CD4-positive, alpha-beta T cell (primary cell): ENCODE data around the gene BTLA. TPM values are rescaled to one million over a fixed set of nuclear protein-coding genes. Genes with fewer than 3 reads are reported as not detected.
A peak's percentile ranks its signal among the peaks of the same experiment; 100 is the strongest.

Source experiments
- ATAC-seq: fragments of 200-7000 bp; cut with Tn5 transposase; one replicate; pipeline ENCODE4 v1.10.0; 2022; ENCODE audit warnings: mild to moderate bottlenecking; ENCODE audit not compliant: poor library complexity
- CTCF ChIA-PET: fragments of 350-600 bp; sonication (Branson Sonifier 250); formaldehyde crosslinking; loops from one replicate; lab custom pipeline; 2021; ENCODE audit warnings: antibody characterized with exemption, inconsistent platforms; lab: Charles Lee
- POLR2A ChIA-PET: fragments of 350-600 bp; sonication (Branson Sonifier 250); formaldehyde crosslinking; loops from one replicate; lab custom pipeline; 2021; ENCODE audit warnings: antibody characterized with exemption, inconsistent platforms; lab: Charles Lee
- DNase-seq, 14 experiments: peaks; one replicate each; pipeline ENCODE4 v3.0.0-alpha.2; 2013 to 2020; ENCODE audit warnings: mixed read lengths in 2 of 14
- H3K27ac ChIP-seq, 2 donors: one replicate each; pipeline versions ENCODE4 v1.5.1 to v1.7.0; 2013; ENCODE audit warnings: low read length in 2 of 2, low read depth in 1 of 2, mild to moderate bottlenecking in 1 of 2
- H3K27me3 ChIP-seq, 2 experiments: 1 replicate in 1 of 2; 2 replicates in 1 of 2; pipeline versions ENCODE4 v1.6.1 to v1.7.0; 2013; ENCODE audit warnings: low read length in 2 of 2, control low read depth in 1 of 2, mild to moderate bottlenecking in 1 of 2, moderate library complexity in 1 of 2; ENCODE audit not compliant: insufficient read depth in 2 of 2, control insufficient read depth in 1 of 2
- H3K36me3 ChIP-seq: one replicate; pipeline ENCODE4 v1.6.1; 2013; ENCODE audit warnings: low read length, control low read depth; ENCODE audit not compliant: insufficient read depth
- H3K4me1 ChIP-seq: one replicate; pipeline ENCODE4 v1.6.1; 2013; ENCODE audit warnings: low read length, control low read depth; ENCODE audit not compliant: insufficient read depth
- H3K4me3 ChIP-seq: one replicate; pipeline ENCODE4 v1.5.1; 2013; ENCODE audit warnings: mild to moderate bottlenecking, low read length, moderate library complexity
- H3K9me3 ChIP-seq, 2 experiments: 1 replicate in 1 of 2; 2 replicates in 1 of 2; pipeline versions ENCODE4 v1.6.1 to v1.7.0; 2013; ENCODE audit warnings: low read length in 2 of 2, mild to moderate bottlenecking in 2 of 2, control low read depth in 1 of 2, moderate library complexity in 1 of 2; ENCODE audit not compliant: control insufficient read depth in 1 of 2, insufficient read depth in 1 of 2
- H3K27ac Mint-ChIP-seq: one replicate; pipeline ENCODE4 v1.8.0; 2020; ENCODE audit warnings: mixed read lengths
- H3K27me3 Mint-ChIP-seq: one replicate; pipeline ENCODE4 v1.8.0; 2021; ENCODE audit warnings: mixed read lengths
- H3K36me3 Mint-ChIP-seq: one replicate; pipeline ENCODE4 v1.8.0; 2021; ENCODE audit warnings: low read depth, mixed read lengths
- H3K4me1 Mint-ChIP-seq: one replicate; pipeline ENCODE4 v1.8.0; 2021; ENCODE audit warnings: low read depth, mixed read lengths
- H3K4me3 Mint-ChIP-seq: one replicate; pipeline ENCODE4 v1.8.0; 2020; ENCODE audit warnings: mild to moderate bottlenecking, mixed read lengths
- H3K9me3 Mint-ChIP-seq: one replicate; pipeline ENCODE4 v1.8.0; 2020; ENCODE audit warnings: mixed read lengths
- intact Hi-C, 2 experiments: fragments of 100-400 bp; cut with DNase I in 1 of 2; cut with micrococcal nuclease in 1 of 2; formaldehyde crosslinking; loops; one replicate each; pipeline versions ENCODE4 v1.15.1 to v1.9.0; 2023 to 2025; cut with DNase I, micrococcal nuclease
- total RNA-seq, 174 experiments: library from RNA in 2 of 174; stranded (reverse) in 2 of 174; gene quantifications; one replicate each; pipeline ENCODE4 v1.2.3 and lab custom pipeline; 2021 to 2026
- TF ChIP-seq, protein P1 (sequence below): fragments of 200-600 bp; IDR thresholded peaks from one replicate; pipeline ENCODE4 v1.8.0; 2022; ENCODE audit warnings: antibody characterized with exemption, mild to moderate bottlenecking

Gene BTLA
- total RNA-seq, 2 experiments from 2014 or later, result 8.5 to 9.6 TPM

- no peak overlapping the region for H3K27ac Mint-ChIP-seq
- CTCF ChIA-PET, result interaction anchor here (0.7 to 0.8 kb wide), 3 partner anchors 27 to 151 kb away, joined by 3 read pairs; no protein-coding TSS in a partner anchor
- H3K4me3 Mint-ChIP-seq, result peak overlapping the region; percentile 50
- peak in 3 of 14 experiments; percentile 49 to 56 (median 55) for DNase-seq
- H3K9me3 Mint-ChIP-seq, result peaks cover 3% of the 10 kb centered on the region
- Histone ChIP-seq H3K27ac (no peak overlapping the region), H3K4me3 (no peak overlapping the region), H3K36me3 (no peaks in the 10 kb centered on the region), H3K9me3 (peaks cover 0 to 10% of the 10 kb centered on the region in 2 experiments), H3K4me1 (peaks cover 10% of the 10 kb centered on the region), H3K27me3 (no peaks in the 10 kb centered on the region)
- no peaks in the 10 kb centered on the region for H3K27me3 Mint-ChIP-seq
- intact Hi-C loops, result loop anchor here (2.0 to 10.0 kb wide), 3 partner anchors 35 to 325 kb away; partner anchors contain the start of gene CD200 (in 1 of the 2)
- no peaks in the 10 kb centered on the region for H3K36me3 Mint-ChIP-seq
- POLR2A ChIA-PET, result interaction anchor here (1.1 to 1.4 kb wide), 3 partner anchors 33 to 326 kb away, joined by 3 to 4 read pairs (median 3); no protein-coding TSS in a partner anchor
- peak; percentile 72 for ATAC-seq
- TF ChIP-seq, protein P1, sequence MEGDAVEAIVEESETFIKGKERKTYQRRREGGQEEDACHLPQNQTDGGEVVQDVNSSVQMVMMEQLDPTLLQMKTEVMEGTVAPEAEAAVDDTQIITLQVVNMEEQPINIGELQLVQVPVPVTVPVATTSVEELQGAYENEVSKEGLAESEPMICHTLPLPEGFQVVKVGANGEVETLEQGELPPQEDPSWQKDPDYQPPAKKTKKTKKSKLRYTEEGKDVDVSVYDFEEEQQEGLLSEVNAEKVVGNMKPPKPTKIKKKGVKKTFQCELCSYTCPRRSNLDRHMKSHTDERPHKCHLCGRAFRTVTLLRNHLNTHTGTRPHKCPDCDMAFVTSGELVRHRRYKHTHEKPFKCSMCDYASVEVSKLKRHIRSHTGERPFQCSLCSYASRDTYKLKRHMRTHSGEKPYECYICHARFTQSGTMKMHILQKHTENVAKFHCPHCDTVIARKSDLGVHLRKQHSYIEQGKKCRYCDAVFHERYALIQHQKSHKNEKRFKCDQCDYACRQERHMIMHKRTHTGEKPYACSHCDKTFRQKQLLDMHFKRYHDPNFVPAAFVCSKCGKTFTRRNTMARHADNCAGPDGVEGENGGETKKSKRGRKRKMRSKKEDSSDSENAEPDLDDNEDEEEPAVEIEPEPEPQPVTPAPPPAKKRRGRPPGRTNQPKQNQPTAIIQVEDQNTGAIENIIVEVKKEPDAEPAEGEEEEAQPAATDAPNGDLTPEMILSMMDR, result peak; percentile 42
- peaks cover 17% of the 10 kb centered on the region for H3K4me1 Mint-ChIP-seq
These were observed 61.9 kb downstream of the BTLA start for GRCh38 chr3:112437146-112438022.

DNA sequence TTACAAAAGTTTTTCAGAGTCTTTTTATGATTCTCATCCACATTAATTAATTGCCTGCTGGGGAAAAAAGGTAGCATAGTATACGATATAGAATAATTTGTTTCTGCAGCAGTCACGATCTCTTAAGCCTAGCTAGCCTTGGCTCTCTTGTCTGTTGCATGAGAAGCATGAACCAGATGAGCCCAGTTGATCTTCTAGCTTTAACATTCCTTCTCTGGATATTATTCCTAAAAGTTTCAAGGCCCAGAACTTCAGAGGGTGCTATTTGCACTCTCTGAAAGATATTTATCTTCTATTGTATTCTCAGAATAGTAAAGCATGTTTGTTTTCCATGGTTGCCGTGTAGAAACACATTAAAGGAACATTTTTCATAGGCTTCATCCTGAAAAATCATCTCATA lies 69.3 kb downstream of the BTLA start:
- no peak overlapping the region for H3K27ac Mint-ChIP-seq
- Histone ChIP-seq H3K36me3 (no peaks in the 10 kb centered on the region), H3K27me3 (no peaks in the 10 kb centered on the region), H3K4me1 (no peaks in the 10 kb centered on the region), H3K9me3 (no peaks in the 10 kb centered on the region), H3K27ac (no peak overlapping the region), H3K4me3 (no peak overlapping the region)
- TF ChIP-seq, protein P1, result no peak
- DNase-seq (no peak), ATAC-seq (no peak)
- ChIA-PET CTCF (no interaction called here), POLR2A (interaction anchor here (1.1 kb wide), 1 partner anchor 84 kb away, joined by 3 read pairs; no protein-coding TSS in a partner anchor)
- no peaks in the 10 kb centered on the region for H3K9me3 Mint-ChIP-seq
- intact Hi-C loops, result loop anchor here in 1 of 2 experiments (2.0 to 10.0 kb wide), 2 partner anchors 19 to 95 kb away; partner anchors contain the start of gene CD200
- H3K27me3 Mint-ChIP-seq, result no peaks in the 10 kb centered on the region
- H3K4me1 Mint-ChIP-seq, result peaks cover 5% of the 10 kb centered on the region
- H3K36me3 Mint-ChIP-seq, result peaks cover 3% of the 10 kb centered on the region
- H3K4me3 Mint-ChIP-seq, result no peak overlapping the region

DNA sequence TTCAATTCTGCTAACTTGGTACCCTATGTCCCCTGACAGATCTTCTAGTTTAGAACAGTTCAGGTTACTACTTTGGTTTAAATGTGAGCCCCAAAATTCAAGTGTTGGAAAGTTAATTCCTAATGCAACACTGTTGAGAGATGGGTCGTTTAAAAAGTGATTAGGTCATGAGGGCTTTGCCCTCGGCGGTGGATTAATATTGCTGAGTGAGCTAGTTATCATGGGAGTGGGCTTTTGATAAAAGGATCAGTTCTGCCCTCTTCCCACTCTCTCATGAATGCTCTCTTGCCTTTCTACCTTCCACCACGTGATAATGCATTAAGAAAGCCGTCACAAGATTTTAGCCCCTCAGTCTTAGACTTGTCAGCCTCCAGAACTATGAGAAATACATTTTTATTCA lies 72.1 kb downstream of the BTLA start:
- POLR2A ChIA-PET, result no interaction called here

More for the DNA sequence above, 72.1 kb downstream of the BTLA start:
- TF ChIP-seq, protein P1, result no peak
- H3K36me3 ChIP-seq, result no peaks in the 10 kb centered on the region
- H3K36me3 Mint-ChIP-seq, result peaks cover 3% of the 10 kb centered on the region
- no peaks in the 10 kb centered on the region for H3K9me3 ChIP-seq
- H3K27ac Mint-ChIP-seq, result no peak overlapping the region
- intact Hi-C loops, result no loop called here
- no peaks in the 10 kb centered on the region for H3K27me3 Mint-ChIP-seq
- no peaks in the 10 kb centered on the region for H3K9me3 Mint-ChIP-seq
- H3K27me3 ChIP-seq, result no peaks in the 10 kb centered on the region
- no peak overlapping the region for H3K27ac ChIP-seq
- no peak overlapping the region for H3K4me3 Mint-ChIP-seq
- peaks cover 5% of the 10 kb centered on the region for H3K4me1 Mint-ChIP-seq
- CTCF ChIA-PET, result no interaction called here
- ATAC-seq, result no peak
- H3K4me1 ChIP-seq, result no peaks in the 10 kb centered on the region
- no peak overlapping the region for H3K4me3 ChIP-seq
- DNase-seq, result no peak
